Gastroesophageal sphincter (tissue), 4 donors: ENCODE measurements around the gene IGF2R. TPM values are rescaled to one million over a fixed set of nuclear protein-coding genes. Genes with fewer than 3 reads are reported as not detected.
"Not testable (repeated sequence)": the region's sequence is repeated elsewhere in the genome, so short reads cannot be mapped to it uniquely, and the experiment has no call there.

Experiments
- ATAC-seq: fragments of 150-250 bp; one replicate; pipeline ENCODE4 v1.9.1; 2016; ENCODE audit warnings: mild to moderate bottlenecking, moderate library complexity
- H3K27ac ChIP-seq, 4 donors: fragments of 200-600 bp; sonication (generic) in 3 of 4; 1 replicate in 3 of 4; 2 replicates in 1 of 4; pipeline ENCODE4 v1.5.1; 2016 to 2019
- H3K27me3 ChIP-seq: fragments of 200-600 bp; sonication (generic); one replicate; pipeline ENCODE4 v1.5.1; 2019
- H3K36me3 ChIP-seq, 2 donors: fragments of 200-600 bp; sonication (generic); one replicate each; pipeline ENCODE4 v1.5.1; 2019; ENCODE audit warnings: control low read depth in 1 of 2
- H3K4me1 ChIP-seq, 3 donors: fragments of 200-600 bp; sonication (generic); 1 replicate in 2 of 3; 2 replicates in 1 of 3; pipeline ENCODE4 v1.5.1; 2016 to 2019; ENCODE audit warnings: control low read depth in 2 of 3
- H3K4me3 ChIP-seq, 2 donors: fragments of 200-600 bp; sonication (generic); one replicate each; pipeline ENCODE4 v1.5.1; 2019; ENCODE audit warnings: mild to moderate bottlenecking in 1 of 2, moderate library complexity in 1 of 2
- H3K9me3 ChIP-seq, 3 donors: fragments of 200-600 bp; sonication (generic); one replicate each; pipeline ENCODE4 v1.5.1; 2017 to 2019; ENCODE audit warnings: control low read depth in 2 of 3
- CTCF ChIP-seq, 4 experiments: fragments of 200-600 bp in 2 of 4; fragments of 450-650 bp in 2 of 4; sonication (generic) in 1 of 4; IDR thresholded peaks; one replicate each; pipeline ENCODE4 v1.5.1; 2017 to 2019; ENCODE audit warnings: antibody characterized with exemption in 4 of 4, mild to moderate bottlenecking in 2 of 4, moderate library complexity in 2 of 4
- EP300 ChIP-seq: sonication (generic); formaldehyde crosslinking; IDR thresholded peaks from one replicate; pipeline ENCODE4 v1.6.1; 2017; ENCODE audit warnings: antibody characterized with exemption, mild to moderate bottlenecking
- POLR2A ChIP-seq, 2 donors: fragments of 450-650 bp; IDR thresholded peaks; one replicate each; pipeline ENCODE4 v1.6.1; 2017; ENCODE audit warnings: antibody characterized with exemption in 2 of 2, mild to moderate bottlenecking in 2 of 2, moderate library complexity in 1 of 2
- POLR2AphosphoS5 ChIP-seq: sonication (generic); formaldehyde crosslinking; IDR thresholded peaks from one replicate; pipeline ENCODE4 v1.6.1; 2017; ENCODE audit warnings: antibody characterized with exemption
- WGBS, 2 donors: methylation state at CpG; one replicate each; pipeline ENCODE4 v1.1.5; 2018; ENCODE audit warnings: low coverage in 1 of 2; 5-methylcytosine and 5-hydroxymethylcytosine counted together
- total RNA-seq, 4 donors: library from RNA; depleted of rRNA; stranded (reverse); fragments of >200 nt; gene quantifications; one replicate each; pipeline ENCODE4 v1.1.0, GENCODE V29; 2016

Gene IGF2R
- total RNA-seq, 4 donors from 2014 or later, result 47.9 to 81.3 (median 52.7) TPM

DNA sequence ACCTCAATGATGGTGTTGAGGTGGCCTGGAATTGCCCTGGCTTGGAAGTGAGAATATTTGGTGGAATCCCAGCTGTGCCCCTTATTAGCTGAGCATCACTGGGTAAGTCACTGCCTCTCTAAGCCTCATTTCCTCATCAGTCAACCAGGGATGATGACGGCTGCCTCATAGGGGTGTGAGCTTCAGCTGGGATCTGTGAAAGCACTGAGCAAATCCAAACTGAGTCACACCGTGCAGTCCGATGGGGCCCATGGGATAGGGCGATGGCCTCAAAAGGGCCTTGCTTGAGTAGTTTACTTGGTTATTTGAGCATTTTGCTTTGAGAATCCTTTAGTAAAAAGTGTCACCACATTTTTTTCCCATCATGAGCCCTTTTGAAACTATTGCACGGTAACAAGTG is 153.9 kb downstream of the IGF2R start:
- no peak for ATAC-seq
- Histone ChIP-seq H3K9me3 (no peaks in the 10 kb centered on the region), H3K4me3 (no peak overlapping the region), H3K36me3 (peaks cover 0 to 11% of the 10 kb centered on the region in 2 donors), H3K27ac (no peak overlapping the region), H3K4me1 (no peaks in the 10 kb centered on the region), H3K27me3 (no peaks in the 10 kb centered on the region)
- 83 to 93% methylated on average over 2 to 4 of the region's 5 CpGs for WGBS, 2 donors
- TF ChIP-seq EP300, result no peak
- no peak for TF ChIP-seq POLR2AphosphoS5
- no peak for TF ChIP-seq CTCF (IDR thresholded peaks at IDR 0.05)
- no peak for TF ChIP-seq POLR2A (IDR thresholded peaks at IDR 0.05)

DNA sequence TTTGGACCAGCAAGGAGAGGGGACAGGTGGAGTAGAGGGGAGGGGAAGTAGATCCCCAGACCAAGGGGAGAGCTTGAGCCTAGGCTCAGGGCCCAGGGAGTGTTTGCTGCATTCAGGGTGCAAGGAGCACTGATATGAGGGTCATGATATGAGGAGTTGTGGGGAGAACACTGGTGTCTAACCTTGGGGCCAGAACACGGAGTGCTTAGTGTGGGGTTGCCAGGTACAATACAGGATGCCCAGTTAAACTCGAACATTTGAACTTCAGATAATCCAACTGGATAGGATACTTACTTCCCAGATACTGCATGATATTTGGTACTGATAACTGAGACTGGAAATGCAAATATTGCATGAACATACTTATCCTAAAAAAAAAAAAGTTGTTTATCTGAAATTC is 155.1 kb downstream of the IGF2R start:
- 84 to 93% methylated on average over 2 of the region's 2 CpGs for WGBS, 2 donors
- Histone ChIP-seq H3K27me3 (no peaks in the 10 kb centered on the region), H3K36me3 (peaks cover 0 to 5% of the 10 kb centered on the region in 2 donors), H3K4me3 (no peak overlapping the region), H3K27ac (no peak overlapping the region), H3K9me3 (no peaks in the 10 kb centered on the region), H3K4me1 (no peaks in the 10 kb centered on the region)
- ATAC-seq, result no peak
- TF ChIP-seq POLR2AphosphoS5 (no peak), CTCF (IDR thresholded peaks at IDR 0.05) (no peak), EP300 (no peak), POLR2A (IDR thresholded peaks at IDR 0.05) (no peak)

DNA sequence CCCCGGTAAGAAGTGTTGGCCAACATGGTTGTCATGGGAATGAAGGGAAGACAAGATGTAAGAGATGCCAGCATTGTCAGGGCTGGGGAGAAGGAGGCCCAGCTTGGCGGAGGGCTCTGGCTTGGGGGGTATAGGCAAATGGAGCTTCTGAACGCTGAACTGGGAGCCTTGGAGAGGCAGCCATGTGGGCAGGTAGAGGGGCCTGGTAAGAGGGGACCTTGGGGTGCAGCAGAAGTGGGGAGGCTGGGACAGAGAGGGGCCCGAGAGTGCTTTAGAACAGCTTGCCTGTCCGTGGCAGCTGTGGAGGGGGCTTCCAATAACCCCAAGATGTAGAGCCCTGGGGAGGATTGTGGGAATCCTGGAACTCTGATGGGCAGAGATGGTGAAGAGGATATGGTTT is 155.7 kb downstream of the IGF2R start:
- H3K27ac ChIP-seq, result no peak overlapping the region
- no peaks in the 10 kb centered on the region for H3K4me1 ChIP-seq
- no peaks in the 10 kb centered on the region for H3K9me3 ChIP-seq
- H3K4me3 ChIP-seq, result no peak overlapping the region
- peaks cover 0 to 5% of the 10 kb centered on the region in 2 donors for H3K36me3 ChIP-seq
- WGBS, 2 donors, result 92 to 100% methylated on average over 3 to 4 of the region's 5 CpGs
- no peaks in the 10 kb centered on the region for H3K27me3 ChIP-seq
- TF ChIP-seq POLR2A (IDR thresholded peaks at IDR 0.05), result no peak
- TF ChIP-seq EP300, result no peak
- TF ChIP-seq CTCF (IDR thresholded peaks at IDR 0.05), result no peak
- no peak for TF ChIP-seq POLR2AphosphoS5
- ATAC-seq, result no peak

GRCh38 chr6:160125105-160125504 is 156.2 kb downstream of the IGF2R start:
- not testable (repeated sequence) for H3K4me3 ChIP-seq, H3K27ac ChIP-seq, H3K9me3 ChIP-seq, ATAC-seq, H3K27me3 ChIP-seq, H3K4me1 ChIP-seq, H3K36me3 ChIP-seq
- 92% methylated on average over 4 of the region's 5 CpGs; no CpG with 5 or more reads in 1 of the 2 donors for WGBS, 2 donors

DNA sequence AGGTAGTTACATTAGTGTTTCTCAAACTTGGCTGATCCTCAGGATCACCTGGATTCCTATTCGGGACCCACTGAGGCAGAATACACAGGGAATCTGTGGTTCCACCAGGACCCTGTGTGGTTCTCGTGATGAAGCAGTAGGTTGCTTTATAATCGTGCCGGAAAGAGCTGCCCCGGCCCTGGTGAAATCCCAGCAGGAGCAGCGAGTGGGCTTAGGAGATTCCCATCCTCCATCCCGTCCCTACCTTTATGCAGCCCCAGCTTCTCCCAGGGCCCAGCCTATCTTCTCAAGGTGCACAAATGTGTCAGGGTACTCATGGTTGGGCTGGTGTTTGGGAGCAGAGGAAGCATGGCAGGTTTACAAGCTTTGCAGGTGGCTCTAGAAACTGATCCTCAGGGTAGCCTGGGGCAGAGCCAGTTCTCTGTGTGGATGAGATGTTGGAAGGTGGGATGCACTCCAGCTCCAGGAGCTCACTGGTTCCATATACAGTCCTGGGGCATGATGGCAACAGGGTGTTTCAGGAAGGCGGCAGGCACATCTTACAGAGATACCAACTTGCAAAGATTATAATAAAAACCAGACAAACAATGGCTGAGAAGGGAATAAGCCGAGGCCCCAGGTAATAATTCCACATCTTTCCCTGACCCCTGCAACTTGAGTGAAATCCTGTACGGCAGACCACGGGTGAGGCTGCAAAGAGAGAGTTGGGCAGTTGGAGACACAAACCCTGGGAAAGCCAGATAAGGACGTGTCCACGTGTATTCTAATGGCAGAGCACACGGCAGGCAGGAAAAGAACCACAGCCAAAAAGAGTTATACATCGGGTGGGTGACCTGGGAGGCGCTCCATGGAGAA is 158.6 kb downstream of the IGF2R start:
- no peak overlapping the region for H3K27ac ChIP-seq
- TF ChIP-seq EP300 (no peak), CTCF (IDR thresholded peaks at IDR 0.05) (no peak), POLR2A (IDR thresholded peaks at IDR 0.05) (no peak), POLR2AphosphoS5 (no peak)
- no peak overlapping the region for H3K4me3 ChIP-seq
- H3K36me3 ChIP-seq, result no peaks in the 10 kb centered on the region
- 86 to 87% methylated on average over 9 to 12 of the region's 16 CpGs for WGBS, 2 donors
- ATAC-seq, result no peak
- H3K27me3 ChIP-seq, result no peaks in the 10 kb centered on the region
- H3K4me1 ChIP-seq, result no peaks in the 10 kb centered on the region
- no peaks in the 10 kb centered on the region for H3K9me3 ChIP-seq
